Measurements from ENCODE around the gene UBLCP1.
A peak's percentile ranks its signal among the peaks of the same experiment; 100 is the strongest.

Gene UBLCP1

DNA sequence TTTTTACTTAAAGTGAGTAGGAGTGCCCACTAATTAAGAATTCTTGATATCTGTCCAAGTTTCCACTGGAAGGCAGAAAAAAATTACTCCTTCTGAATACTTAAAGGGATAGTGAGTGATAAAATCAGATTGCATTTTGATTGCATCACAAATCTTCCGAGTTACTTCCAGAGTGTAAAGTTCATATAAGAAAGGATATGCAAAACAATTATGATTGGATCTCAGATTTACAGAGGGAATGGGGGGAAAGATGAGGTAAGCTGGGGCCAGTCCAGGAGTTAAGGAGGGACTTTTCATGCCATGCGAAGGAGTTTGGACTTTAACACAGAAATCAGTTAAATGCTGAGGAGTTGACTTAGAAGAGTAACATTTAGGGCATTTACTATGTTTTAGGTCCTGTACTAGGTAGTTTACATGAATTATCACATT is 44.5 kb upstream of the UBLCP1 start (continued):
- TF ChIP-seq, protein P1, sequence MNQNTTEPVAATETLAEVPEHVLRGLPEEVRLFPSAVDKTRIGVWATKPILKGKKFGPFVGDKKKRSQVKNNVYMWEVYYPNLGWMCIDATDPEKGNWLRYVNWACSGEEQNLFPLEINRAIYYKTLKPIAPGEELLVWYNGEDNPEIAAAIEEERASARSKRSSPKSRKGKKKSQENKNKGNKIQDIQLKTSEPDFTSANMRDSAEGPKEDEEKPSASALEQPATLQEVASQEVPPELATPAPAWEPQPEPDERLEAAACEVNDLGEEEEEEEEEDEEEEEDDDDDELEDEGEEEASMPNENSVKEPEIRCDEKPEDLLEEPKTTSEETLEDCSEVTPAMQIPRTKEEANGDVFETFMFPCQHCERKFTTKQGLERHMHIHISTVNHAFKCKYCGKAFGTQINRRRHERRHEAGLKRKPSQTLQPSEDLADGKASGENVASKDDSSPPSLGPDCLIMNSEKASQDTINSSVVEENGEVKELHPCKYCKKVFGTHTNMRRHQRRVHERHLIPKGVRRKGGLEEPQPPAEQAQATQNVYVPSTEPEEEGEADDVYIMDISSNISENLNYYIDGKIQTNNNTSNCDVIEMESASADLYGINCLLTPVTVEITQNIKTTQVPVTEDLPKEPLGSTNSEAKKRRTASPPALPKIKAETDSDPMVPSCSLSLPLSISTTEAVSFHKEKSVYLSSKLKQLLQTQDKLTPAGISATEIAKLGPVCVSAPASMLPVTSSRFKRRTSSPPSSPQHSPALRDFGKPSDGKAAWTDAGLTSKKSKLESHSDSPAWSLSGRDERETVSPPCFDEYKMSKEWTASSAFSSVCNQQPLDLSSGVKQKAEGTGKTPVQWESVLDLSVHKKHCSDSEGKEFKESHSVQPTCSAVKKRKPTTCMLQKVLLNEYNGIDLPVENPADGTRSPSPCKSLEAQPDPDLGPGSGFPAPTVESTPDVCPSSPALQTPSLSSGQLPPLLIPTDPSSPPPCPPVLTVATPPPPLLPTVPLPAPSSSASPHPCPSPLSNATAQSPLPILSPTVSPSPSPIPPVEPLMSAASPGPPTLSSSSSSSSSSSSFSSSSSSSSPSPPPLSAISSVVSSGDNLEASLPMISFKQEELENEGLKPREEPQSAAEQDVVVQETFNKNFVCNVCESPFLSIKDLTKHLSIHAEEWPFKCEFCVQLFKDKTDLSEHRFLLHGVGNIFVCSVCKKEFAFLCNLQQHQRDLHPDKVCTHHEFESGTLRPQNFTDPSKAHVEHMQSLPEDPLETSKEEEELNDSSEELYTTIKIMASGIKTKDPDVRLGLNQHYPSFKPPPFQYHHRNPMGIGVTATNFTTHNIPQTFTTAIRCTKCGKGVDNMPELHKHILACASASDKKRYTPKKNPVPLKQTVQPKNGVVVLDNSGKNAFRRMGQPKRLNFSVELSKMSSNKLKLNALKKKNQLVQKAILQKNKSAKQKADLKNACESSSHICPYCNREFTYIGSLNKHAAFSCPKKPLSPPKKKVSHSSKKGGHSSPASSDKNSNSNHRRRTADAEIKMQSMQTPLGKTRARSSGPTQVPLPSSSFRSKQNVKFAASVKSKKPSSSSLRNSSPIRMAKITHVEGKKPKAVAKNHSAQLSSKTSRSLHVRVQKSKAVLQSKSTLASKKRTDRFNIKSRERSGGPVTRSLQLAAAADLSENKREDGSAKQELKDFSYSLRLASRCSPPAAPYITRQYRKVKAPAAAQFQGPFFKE (tag by site-specific recombination; IDR thresholded peaks at IDR 0.05; ENCODE audit: borderline replicate concordance) = no peak
- TF ChIP-seq OSR2 (tag by site-specific recombination; IDR thresholded peaks at IDR 0.05) (peak; percentile 58), ZFP69B (tag by site-specific recombination; IDR thresholded peaks at IDR 0.05) (peak; percentile 19; the same call in 1 of the 2 replicates), ZNF311 (tag by site-specific recombination; IDR thresholded peaks at IDR 0.05; ENCODE audit: borderline replicate concordance) (no peak), ZNF302 (tag by site-specific recombination; IDR thresholded peaks at IDR 0.05; ENCODE audit: low read depth) (no peak), ZBTB17 (tag by site-specific recombination; IDR thresholded peaks at IDR 0.05) (peak; percentile 74), FEZF1 (tag by site-specific recombination; IDR thresholded peaks at IDR 0.05) (peak; percentile 26)
- TF ChIP-seq, protein P2, sequence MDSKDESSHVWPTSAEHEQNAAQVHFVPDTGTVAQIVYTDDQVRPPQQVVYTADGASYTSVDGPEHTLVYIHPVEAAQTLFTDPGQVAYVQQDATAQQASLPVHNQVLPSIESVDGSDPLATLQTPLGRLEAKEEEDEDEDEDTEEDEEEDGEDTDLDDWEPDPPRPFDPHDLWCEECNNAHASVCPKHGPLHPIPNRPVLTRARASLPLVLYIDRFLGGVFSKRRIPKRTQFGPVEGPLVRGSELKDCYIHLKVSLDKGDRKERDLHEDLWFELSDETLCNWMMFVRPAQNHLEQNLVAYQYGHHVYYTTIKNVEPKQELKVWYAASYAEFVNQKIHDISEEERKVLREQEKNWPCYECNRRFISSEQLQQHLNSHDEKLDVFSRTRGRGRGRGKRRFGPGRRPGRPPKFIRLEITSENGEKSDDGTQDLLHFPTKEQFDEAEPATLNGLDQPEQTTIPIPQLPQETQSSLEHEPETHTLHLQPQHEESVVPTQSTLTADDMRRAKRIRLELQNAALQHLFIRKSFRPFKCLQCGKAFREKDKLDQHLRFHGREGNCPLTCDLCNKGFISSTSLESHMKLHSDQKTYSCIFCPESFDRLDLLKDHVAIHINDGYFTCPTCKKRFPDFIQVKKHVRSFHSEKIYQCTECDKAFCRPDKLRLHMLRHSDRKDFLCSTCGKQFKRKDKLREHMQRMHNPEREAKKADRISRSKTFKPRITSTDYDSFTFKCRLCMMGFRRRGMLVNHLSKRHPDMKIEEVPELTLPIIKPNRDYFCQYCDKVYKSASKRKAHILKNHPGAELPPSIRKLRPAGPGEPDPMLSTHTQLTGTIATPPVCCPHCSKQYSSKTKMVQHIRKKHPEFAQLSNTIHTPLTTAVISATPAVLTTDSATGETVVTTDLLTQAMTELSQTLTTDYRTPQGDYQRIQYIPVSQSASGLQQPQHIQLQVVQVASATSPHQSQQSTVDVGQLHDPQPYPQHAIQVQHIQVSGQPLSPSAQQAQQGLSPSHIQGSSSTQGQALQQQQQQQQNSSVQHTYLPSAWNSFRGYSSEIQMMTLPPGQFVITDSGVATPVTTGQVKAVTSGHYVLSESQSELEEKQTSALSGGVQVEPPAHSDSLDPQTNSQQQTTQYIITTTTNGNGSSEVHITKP (tag by site-specific recombination; IDR thresholded peaks at IDR 0.05) = peak; percentile 57
- TF ChIP-seq, protein P3, sequence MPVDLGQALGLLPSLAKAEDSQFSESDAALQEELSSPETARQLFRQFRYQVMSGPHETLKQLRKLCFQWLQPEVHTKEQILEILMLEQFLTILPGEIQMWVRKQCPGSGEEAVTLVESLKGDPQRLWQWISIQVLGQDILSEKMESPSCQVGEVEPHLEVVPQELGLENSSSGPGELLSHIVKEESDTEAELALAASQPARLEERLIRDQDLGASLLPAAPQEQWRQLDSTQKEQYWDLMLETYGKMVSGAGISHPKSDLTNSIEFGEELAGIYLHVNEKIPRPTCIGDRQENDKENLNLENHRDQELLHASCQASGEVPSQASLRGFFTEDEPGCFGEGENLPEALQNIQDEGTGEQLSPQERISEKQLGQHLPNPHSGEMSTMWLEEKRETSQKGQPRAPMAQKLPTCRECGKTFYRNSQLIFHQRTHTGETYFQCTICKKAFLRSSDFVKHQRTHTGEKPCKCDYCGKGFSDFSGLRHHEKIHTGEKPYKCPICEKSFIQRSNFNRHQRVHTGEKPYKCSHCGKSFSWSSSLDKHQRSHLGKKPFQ (tag by site-specific recombination; IDR thresholded peaks at IDR 0.05) = no peak
- TF ChIP-seq, protein P4, sequence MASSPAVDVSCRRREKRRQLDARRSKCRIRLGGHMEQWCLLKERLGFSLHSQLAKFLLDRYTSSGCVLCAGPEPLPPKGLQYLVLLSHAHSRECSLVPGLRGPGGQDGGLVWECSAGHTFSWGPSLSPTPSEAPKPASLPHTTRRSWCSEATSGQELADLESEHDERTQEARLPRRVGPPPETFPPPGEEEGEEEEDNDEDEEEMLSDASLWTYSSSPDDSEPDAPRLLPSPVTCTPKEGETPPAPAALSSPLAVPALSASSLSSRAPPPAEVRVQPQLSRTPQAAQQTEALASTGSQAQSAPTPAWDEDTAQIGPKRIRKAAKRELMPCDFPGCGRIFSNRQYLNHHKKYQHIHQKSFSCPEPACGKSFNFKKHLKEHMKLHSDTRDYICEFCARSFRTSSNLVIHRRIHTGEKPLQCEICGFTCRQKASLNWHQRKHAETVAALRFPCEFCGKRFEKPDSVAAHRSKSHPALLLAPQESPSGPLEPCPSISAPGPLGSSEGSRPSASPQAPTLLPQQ (tag by site-specific recombination; IDR thresholded peaks at IDR 0.05) = peak; percentile 63
- TF ChIP-seq, protein P5, sequence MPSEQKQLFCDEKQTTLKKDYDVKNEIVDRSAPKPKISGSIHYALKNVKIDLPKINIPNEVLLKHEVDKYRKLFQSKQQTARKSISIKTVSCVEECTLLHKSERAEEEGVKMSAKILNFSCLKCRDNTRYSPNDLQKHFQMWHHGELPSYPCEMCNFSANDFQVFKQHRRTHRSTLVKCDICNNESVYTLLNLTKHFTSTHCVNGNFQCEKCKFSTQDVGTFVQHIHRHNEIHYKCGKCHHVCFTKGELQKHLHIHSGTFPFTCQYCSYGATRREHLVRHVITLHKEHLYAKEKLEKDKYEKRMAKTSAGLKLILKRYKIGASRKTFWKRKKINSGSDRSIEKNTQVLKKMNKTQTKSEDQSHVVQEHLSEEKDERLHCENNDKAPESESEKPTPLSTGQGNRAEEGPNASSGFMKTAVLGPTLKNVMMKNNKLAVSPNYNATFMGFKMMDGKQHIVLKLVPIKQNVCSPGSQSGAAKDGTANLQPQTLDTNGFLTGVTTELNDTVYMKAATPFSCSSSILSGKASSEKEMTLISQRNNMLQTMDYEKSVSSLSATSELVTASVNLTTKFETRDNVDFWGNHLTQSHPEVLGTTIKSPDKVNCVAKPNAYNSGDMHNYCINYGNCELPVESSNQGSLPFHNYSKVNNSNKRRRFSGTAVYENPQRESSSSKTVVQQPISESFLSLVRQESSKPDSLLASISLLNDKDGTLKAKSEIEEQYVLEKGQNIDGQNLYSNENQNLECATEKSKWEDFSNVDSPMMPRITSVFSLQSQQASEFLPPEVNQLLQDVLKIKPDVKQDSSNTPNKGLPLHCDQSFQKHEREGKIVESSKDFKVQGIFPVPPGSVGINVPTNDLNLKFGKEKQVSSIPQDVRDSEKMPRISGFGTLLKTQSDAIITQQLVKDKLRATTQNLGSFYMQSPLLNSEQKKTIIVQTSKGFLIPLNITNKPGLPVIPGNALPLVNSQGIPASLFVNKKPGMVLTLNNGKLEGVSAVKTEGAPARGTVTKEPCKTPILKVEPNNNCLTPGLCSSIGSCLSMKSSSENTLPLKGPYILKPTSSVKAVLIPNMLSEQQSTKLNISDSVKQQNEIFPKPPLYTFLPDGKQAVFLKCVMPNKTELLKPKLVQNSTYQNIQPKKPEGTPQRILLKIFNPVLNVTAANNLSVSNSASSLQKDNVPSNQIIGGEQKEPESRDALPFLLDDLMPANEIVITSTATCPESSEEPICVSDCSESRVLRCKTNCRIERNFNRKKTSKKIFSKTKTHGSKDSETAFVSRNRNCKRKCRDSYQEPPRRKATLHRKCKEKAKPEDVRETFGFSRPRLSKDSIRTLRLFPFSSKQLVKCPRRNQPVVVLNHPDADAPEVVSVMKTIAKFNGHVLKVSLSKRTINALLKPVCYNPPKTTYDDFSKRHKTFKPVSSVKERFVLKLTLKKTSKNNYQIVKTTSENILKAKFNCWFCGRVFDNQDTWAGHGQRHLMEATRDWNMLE (tag by site-specific recombination; conservative IDR thresholded peaks at IDR 0.05; ENCODE audit: low read depth) = peak; percentile 30; the same call in 1 of the 2 replicates
- TF ChIP-seq, protein P6, sequence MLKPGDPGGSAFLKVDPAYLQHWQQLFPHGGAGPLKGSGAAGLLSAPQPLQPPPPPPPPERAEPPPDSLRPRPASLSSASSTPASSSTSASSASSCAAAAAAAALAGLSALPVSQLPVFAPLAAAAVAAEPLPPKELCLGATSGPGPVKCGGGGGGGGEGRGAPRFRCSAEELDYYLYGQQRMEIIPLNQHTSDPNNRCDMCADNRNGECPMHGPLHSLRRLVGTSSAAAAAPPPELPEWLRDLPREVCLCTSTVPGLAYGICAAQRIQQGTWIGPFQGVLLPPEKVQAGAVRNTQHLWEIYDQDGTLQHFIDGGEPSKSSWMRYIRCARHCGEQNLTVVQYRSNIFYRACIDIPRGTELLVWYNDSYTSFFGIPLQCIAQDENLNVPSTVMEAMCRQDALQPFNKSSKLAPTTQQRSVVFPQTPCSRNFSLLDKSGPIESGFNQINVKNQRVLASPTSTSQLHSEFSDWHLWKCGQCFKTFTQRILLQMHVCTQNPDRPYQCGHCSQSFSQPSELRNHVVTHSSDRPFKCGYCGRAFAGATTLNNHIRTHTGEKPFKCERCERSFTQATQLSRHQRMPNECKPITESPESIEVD (tag by site-specific recombination; IDR thresholded peaks at IDR 0.05) = peak; percentile 78
- TF ChIP-seq, protein P7, sequence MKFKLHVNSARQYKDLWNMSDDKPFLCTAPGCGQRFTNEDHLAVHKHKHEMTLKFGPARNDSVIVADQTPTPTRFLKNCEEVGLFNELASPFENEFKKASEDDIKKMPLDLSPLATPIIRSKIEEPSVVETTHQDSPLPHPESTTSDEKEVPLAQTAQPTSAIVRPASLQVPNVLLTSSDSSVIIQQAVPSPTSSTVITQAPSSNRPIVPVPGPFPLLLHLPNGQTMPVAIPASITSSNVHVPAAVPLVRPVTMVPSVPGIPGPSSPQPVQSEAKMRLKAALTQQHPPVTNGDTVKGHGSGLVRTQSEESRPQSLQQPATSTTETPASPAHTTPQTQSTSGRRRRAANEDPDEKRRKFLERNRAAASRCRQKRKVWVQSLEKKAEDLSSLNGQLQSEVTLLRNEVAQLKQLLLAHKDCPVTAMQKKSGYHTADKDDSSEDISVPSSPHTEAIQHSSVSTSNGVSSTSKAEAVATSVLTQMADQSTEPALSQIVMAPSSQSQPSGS (tag by site-specific recombination; IDR thresholded peaks at IDR 0.05; ENCODE audit: low read depth) = peak; percentile 75
